ENCODE measurements around the gene ADGRV1. TPM values are rescaled to one million over a fixed set of nuclear protein-coding genes. Genes with fewer than 3 reads are reported as not detected.

ADGRV1 gene
- total and polyA plus RNA-seq, 12 donors = 129 to 2,577 (median 695) TPM

GRCh38 chr5:91150234-91150633, 591.6 kb downstream of the ADGRV1 start:
- WGBS, 4 donors = 71 to 80% (median 76%) methylated on average over 1 of the region's 1 CpG
- TF ChIP-seq POLR2A (IDR thresholded peaks at IDR 0.05) (no peak), CTCF (IDR thresholded peaks at IDR 0.05) (no peak)
- intact Hi-C loops (cut with DNase I) = no loop called here

GRCh38 chr5:91150636-91151035, 592.0 kb downstream of the ADGRV1 start:
- H3K4me1 ChIP-seq (replicated peaks in 1 of 2) = peaks cover 19 to 38% of the 10 kb centered on the region in 2 donors
- H3K36me3 ChIP-seq (replicated peaks in 1 of 2) = no peaks in the 10 kb centered on the region
- DNase-seq = no peak
- no peaks in the 10 kb centered on the region for H3K27me3 ChIP-seq
- H3K9me3 ChIP-seq (replicated peaks in 1 of 3) = no peaks in the 10 kb centered on the region
- peak overlapping the region in 1 of 5 donors; percentile 1 for H3K27ac ChIP-seq
- TF ChIP-seq POLR2A (IDR thresholded peaks at IDR 0.05) (no peak), CTCF (IDR thresholded peaks at IDR 0.05) (no peak)
- intact Hi-C loops (cut with DNase I) = no loop called here
- H3K4me3 ChIP-seq = no peak overlapping the region

More at GRCh38 chr5:91150234-91150633, 591.6 kb downstream of the ADGRV1 start:
- Histone ChIP-seq H3K27me3 (no peaks in the 10 kb centered on the region), H3K4me3 (no peak overlapping the region), H3K9me3 (replicated peaks in 1 of 3) (no peaks in the 10 kb centered on the region), H3K4me1 (replicated peaks in 1 of 2) (peaks cover 22 to 42% of the 10 kb centered on the region in 2 donors), H3K36me3 (replicated peaks in 1 of 2) (no peaks in the 10 kb centered on the region), H3K27ac (peak overlapping the region in 1 of 5 donors; percentile 1)
- no peak for DNase-seq

GRCh38 chr5:91151947-91152346, 593.4 kb downstream of the ADGRV1 start:
- H3K9me3 ChIP-seq (replicated peaks in 1 of 3) = no peaks in the 10 kb centered on the region
- no peaks in the 10 kb centered on the region for H3K36me3 ChIP-seq (replicated peaks in 1 of 2)
- no peaks in the 10 kb centered on the region for H3K27me3 ChIP-seq
- peak; percentile 62 to 94 (median 87) for DNase-seq
- TF ChIP-seq CTCF (IDR thresholded peaks at IDR 0.05) = no peak
- no peak for TF ChIP-seq POLR2A (IDR thresholded peaks at IDR 0.05)
- WGBS, 4 donors = 37 to 46% (median 41%) methylated on average over 2 of the region's 2 CpGs
- H3K27ac ChIP-seq = peak overlapping the region in 1 of 5 donors; percentile 35
- peaks cover 12 to 30% of the 10 kb centered on the region in 2 donors for H3K4me1 ChIP-seq (replicated peaks in 1 of 2)
- intact Hi-C loops (cut with DNase I) = no loop called here
- no peak overlapping the region for H3K4me3 ChIP-seq

- Histone ChIP-seq H3K4me1 (replicated peaks in 1 of 2) (peaks cover 12 to 30% of the 10 kb centered on the region in 2 donors), H3K4me3 (no peak overlapping the region), H3K27me3 (no peaks in the 10 kb centered on the region), H3K36me3 (replicated peaks in 1 of 2) (no peaks in the 10 kb centered on the region), H3K9me3 (replicated peaks in 1 of 3) (no peaks in the 10 kb centered on the region), H3K27ac (peak overlapping the region in 4 of 5 donors; percentile 33 to 70 (median 68))
- WGBS, 4 donors = 46 to 56% (median 49%) methylated on average over 9 of the region's 9 CpGs
- peak; percentile 62 to 92 (median 84) for DNase-seq
- TF ChIP-seq CTCF (IDR thresholded peaks at IDR 0.05) (no peak), POLR2A (IDR thresholded peaks at IDR 0.05) (peak in 1 of 2 donors; percentile 30)
- intact Hi-C loops (cut with DNase I) = no loop called here
These were observed 595.7 kb downstream of the ADGRV1 start for GRCh38 chr5:91154338-91154737.
